ENCODE data around the gene RBP3.

Gene RBP3

GRCh38 chr10:47403446-47404318 lies 55.5 kb downstream of the RBP3 start:
- Mint-ChIP-seq H3K4me1 (no peaks in the 10 kb centered on the region), H3K36me3 (no peaks in the 10 kb centered on the region), H3K4me3 (no peak overlapping the region), H3K27me3 (peaks cover 2% of the 10 kb centered on the region), H3K9me3 (no peaks in the 10 kb centered on the region), H3K27ac (no peak overlapping the region)

- Mint-ChIP-seq H3K36me3 (no peaks in the 10 kb centered on the region), H3K4me1 (no peaks in the 10 kb centered on the region), H3K27me3 (peaks cover 2% of the 10 kb centered on the region)
Measured at GRCh38 chr10:47404446-47404845, 56.3 kb downstream of the RBP3 start.

GRCh38 chr10:47404937-47405336 lies 56.8 kb downstream of the RBP3 start:
- Mint-ChIP-seq H3K4me1 (no peaks in the 10 kb centered on the region), H3K9me3 (no peaks in the 10 kb centered on the region), H3K36me3 (no peaks in the 10 kb centered on the region), H3K27ac (no peak overlapping the region), H3K4me3 (no peak overlapping the region), H3K27me3 (peaks cover 2% of the 10 kb centered on the region)

More at GRCh38 chr10:47404446-47404845, 56.3 kb downstream of the RBP3 start:
- no peak overlapping the region for H3K27ac Mint-ChIP-seq
- no peak overlapping the region for H3K4me3 Mint-ChIP-seq
- H3K9me3 Mint-ChIP-seq = no peaks in the 10 kb centered on the region

DNA sequence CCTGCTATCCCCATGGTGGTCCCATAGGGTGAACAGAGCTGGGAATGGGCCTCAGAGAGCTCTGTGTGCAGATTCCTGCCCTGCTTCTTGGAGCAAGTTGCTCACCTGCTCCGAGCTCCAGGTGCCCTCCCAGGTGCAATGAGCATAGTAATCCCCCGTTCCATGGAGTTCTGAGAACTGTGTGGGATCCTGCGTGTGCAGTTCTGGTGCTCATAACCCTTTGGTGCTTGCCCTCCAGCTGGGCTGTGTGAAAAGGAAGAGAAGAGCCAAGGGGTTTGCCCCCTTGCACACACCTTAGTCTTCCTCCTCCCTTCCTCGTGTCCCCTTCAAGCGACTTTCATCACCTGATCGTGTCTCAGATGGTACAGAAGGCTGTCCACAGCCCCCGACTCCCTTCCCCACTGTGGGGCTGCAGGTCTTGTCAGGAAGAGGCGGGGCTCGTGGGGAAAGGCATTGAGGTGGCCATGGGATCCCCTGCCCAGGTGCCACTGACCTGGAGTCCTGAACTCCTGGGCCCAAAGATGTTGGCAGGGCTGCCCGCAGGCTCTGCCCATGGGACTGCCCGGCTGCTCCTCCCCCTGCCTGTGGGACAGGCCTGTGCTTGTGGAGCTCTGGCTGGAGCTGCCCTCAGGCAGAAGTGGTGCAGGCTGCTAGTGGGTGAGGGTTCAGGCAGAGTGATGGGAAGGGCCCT lies 57.8 kb downstream of the RBP3 start:
- no peak overlapping the region for H3K4me3 Mint-ChIP-seq
- H3K27ac Mint-ChIP-seq = no peak overlapping the region
- H3K9me3 Mint-ChIP-seq = no peaks in the 10 kb centered on the region
- no peaks in the 10 kb centered on the region for H3K36me3 Mint-ChIP-seq
- no peaks in the 10 kb centered on the region for H3K27me3 Mint-ChIP-seq
- no peaks in the 10 kb centered on the region for H3K4me1 Mint-ChIP-seq

DNA sequence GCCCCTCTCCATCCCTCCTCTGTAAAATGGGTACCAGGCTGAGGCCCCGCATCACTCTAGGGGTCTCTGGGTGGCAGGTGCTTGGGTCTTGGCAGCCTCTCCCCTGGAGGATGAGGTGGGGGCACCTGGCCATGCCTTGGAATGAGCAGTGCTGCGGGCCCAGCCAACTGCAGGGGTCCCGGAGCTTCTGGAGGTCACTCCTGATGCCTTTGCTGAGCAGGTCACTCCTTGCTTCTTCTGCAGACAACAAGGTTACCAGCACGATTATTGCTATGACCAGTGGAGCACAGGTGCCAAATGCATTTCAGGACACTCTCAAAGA lies 58.3 kb downstream of the RBP3 start:
- H3K4me3 Mint-ChIP-seq = no peak overlapping the region
- H3K36me3 Mint-ChIP-seq = no peaks in the 10 kb centered on the region
- no peaks in the 10 kb centered on the region for H3K27me3 Mint-ChIP-seq
- H3K27ac Mint-ChIP-seq = no peak overlapping the region
- no peaks in the 10 kb centered on the region for H3K4me1 Mint-ChIP-seq
- no peaks in the 10 kb centered on the region for H3K9me3 Mint-ChIP-seq

DNA sequence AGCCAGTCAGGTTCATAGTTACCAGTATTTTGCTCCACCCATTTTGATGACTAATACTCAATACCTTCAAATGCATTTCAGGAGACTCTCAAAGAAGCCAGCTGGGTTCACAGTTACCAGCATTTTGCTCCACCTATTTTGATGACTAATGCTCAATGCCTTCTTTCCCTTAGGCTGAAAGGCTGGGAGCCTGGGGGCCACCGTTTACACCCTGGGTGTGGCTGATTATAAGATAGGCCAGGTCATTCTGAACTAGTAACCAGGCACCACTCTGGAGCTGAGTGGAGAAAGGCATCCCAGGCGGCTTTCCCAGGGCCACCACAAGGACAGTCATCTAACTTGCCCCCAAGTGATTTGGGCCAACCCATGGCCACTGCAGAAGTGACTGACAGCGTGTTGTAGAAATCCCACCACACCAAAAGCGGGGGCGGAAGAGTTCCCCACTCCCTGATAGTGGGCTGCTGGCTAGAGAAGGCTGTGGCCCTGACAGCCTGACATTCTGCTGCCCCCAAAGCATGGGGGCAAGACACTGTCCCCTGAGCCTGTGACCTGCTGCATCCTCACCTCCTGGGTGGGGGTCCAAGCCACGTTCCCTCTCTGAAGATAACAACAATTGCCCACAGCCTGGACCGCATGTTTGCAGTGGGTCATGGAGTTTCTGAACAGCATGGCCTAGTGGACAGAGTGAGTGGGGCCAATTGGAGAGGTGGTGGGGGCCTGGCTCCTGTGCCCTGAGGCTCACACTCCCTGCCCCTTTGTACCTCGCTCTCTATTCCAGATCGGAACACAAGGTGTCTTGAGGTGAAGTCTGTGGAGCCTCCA lies 58.9 kb downstream of the RBP3 start:
- H3K4me1 Mint-ChIP-seq = no peaks in the 10 kb centered on the region
- H3K4me3 Mint-ChIP-seq = no peak overlapping the region
- no peaks in the 10 kb centered on the region for H3K27me3 Mint-ChIP-seq
- H3K36me3 Mint-ChIP-seq = no peaks in the 10 kb centered on the region
- H3K9me3 Mint-ChIP-seq = no peaks in the 10 kb centered on the region
- H3K27ac Mint-ChIP-seq = no peak overlapping the region

Data from activated naive CD4-positive, alpha-beta T cell treated with anti-CD3 and anti-CD28 coated beads, Interleukin-2, amount 50 U/mL, for 24 hours (primary cell).